Measurements from ENCODE around the gene LHX2.

- no peak for TF ChIP-seq EZH2 (IDR thresholded peaks at IDR 0.05; ENCODE audit: insufficient read depth, poor library complexity, severe bottlenecking)
- no peak for TF ChIP-seq EZH2phosphoT487 (IDR thresholded peaks at IDR 0.05; ENCODE audit: insufficient read depth, low read depth)
Observed at GRCh38 chr9:124082622-124083021, 71.1 kb downstream of the LHX2 start.

Data from GM23248 (cell line).